ENCODE measurements around the gene FOXO4.

The FOXO4 gene

DNA sequence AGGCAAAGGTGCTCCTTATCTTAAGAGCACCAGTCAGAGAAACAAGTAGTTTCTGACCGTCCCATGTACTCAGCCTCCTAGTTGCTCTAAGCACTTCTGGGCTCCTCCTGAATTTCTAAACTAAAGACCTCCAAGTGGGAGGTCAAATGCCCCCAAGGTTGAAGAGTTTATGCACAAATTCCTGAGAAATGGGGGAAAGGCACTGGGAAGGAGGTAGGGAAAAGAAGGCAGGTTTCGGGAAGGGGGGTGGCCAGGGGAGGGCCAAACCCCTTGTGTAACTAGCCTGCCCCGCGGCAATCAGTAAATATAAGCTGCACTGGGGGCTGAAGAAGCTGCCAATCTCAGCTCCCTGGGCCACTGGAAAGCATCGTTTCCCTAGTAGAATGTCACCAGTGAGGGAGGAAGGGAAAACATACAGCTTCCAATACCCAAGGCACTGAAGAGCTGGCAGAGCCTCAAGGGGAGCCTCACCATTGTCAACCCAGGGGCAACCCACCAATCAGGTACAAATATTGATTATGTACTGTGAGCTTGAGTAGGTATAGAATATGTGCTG lies 3.4 kb downstream of the FOXO4 start:
- no peak overlapping the region for H3K4me3 ChIP-seq (ENCODE audit: low read depth, low read length)
- TF ChIP-seq, protein P1, sequence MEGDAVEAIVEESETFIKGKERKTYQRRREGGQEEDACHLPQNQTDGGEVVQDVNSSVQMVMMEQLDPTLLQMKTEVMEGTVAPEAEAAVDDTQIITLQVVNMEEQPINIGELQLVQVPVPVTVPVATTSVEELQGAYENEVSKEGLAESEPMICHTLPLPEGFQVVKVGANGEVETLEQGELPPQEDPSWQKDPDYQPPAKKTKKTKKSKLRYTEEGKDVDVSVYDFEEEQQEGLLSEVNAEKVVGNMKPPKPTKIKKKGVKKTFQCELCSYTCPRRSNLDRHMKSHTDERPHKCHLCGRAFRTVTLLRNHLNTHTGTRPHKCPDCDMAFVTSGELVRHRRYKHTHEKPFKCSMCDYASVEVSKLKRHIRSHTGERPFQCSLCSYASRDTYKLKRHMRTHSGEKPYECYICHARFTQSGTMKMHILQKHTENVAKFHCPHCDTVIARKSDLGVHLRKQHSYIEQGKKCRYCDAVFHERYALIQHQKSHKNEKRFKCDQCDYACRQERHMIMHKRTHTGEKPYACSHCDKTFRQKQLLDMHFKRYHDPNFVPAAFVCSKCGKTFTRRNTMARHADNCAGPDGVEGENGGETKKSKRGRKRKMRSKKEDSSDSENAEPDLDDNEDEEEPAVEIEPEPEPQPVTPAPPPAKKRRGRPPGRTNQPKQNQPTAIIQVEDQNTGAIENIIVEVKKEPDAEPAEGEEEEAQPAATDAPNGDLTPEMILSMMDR (conservative IDR thresholded peaks at IDR 0.05; ENCODE audit: low read depth, low read length), result no peak
- no peak for DNase-seq (ENCODE audit: low read depth)

DNA sequence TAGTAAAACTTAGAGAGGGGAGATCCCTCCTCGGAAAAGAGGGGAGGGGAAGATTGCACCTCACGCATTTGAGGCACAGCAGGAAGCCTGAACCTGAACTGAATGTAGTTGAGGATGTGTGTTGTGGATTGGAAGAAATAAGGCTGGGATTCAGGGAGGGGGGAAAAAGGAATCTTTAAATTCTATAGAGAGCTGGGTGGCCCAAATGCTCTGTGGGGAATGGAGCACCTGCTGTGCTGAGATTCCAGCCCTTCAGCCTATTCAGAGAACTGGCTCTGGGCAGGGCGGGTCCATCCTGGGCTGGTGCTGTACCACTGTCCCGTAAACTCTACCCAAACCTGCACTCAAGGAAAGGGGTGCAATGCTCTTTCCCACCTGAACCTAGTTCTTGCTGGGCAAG lies 4.1 kb downstream of the FOXO4 start:
- DNase-seq (ENCODE audit: low read depth), result no peak
- no peak overlapping the region for H3K4me3 ChIP-seq (ENCODE audit: low read depth, low read length)
- TF ChIP-seq, protein P1 (conservative IDR thresholded peaks at IDR 0.05; ENCODE audit: low read depth, low read length), result no peak

DNA sequence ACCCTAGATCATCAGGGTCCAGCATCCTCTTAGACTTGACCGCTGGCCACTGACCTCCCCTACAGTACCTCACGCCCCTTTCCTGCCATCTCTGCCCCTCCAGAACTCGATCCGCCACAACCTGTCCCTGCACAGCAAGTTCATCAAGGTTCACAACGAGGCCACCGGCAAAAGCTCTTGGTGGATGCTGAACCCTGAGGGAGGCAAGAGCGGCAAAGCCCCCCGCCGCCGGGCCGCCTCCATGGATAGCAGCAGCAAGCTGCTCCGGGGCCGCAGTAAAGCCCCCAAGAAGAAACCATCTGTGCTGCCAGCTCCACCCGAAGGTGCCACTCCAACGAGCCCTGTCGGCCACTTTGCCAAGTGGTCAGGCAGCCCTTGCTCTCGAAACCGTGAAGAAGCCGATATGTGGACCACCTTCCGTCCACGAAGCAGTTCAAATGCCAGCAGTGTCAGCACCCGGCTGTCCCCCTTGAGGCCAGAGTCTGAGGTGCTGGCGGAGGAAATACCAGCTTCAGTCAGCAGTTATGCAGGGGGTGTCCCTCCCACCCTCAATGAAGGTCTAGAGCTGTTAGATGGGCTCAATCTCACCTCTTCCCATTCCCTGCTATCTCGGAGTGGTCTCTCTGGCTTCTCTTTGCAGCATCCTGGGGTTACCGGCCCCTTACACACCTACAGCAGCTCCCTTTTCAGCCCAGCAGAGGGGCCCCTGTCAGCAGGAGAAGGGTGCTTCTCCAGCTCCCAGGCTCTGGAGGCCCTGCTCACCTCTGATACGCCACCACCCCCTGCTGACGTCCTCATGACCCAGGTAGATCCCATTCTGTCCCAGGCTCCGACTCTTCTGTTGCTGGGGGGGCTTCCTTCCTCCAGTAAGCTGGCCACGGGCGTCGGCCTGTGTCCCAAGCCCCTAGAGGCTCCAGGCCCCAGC lies 5.2 kb downstream of the FOXO4 start:
- DNase-seq (ENCODE audit: low read depth), result no peak
- H3K4me3 ChIP-seq (ENCODE audit: low read depth, low read length), result no peak overlapping the region
- TF ChIP-seq, protein P1 (conservative IDR thresholded peaks at IDR 0.05; ENCODE audit: low read depth, low read length), result no peak

DNA sequence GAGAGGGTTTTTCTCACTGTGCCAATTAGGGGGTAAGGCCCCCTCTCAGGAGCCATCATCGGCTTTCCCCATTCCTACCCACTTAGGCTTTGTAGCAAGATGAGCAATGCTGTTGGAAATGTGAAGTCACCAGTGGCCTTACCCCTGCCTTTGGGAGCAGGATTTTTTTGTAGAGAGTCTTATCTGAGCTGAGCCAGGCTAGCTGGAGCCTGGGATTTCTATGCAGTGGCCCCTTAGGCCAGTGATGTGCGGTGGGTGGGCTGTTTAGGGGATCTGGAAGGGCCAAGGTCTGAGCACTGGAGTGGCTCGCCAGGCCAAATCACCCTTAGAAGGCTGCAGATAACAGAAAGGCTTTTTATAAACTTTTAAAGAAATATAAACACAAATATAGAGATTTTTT lies 6.6 kb downstream of the FOXO4 start:
- no peak overlapping the region for H3K4me3 ChIP-seq (ENCODE audit: low read depth, low read length)
- TF ChIP-seq, protein P1 (conservative IDR thresholded peaks at IDR 0.05; ENCODE audit: low read depth, low read length), result no peak

DNA sequence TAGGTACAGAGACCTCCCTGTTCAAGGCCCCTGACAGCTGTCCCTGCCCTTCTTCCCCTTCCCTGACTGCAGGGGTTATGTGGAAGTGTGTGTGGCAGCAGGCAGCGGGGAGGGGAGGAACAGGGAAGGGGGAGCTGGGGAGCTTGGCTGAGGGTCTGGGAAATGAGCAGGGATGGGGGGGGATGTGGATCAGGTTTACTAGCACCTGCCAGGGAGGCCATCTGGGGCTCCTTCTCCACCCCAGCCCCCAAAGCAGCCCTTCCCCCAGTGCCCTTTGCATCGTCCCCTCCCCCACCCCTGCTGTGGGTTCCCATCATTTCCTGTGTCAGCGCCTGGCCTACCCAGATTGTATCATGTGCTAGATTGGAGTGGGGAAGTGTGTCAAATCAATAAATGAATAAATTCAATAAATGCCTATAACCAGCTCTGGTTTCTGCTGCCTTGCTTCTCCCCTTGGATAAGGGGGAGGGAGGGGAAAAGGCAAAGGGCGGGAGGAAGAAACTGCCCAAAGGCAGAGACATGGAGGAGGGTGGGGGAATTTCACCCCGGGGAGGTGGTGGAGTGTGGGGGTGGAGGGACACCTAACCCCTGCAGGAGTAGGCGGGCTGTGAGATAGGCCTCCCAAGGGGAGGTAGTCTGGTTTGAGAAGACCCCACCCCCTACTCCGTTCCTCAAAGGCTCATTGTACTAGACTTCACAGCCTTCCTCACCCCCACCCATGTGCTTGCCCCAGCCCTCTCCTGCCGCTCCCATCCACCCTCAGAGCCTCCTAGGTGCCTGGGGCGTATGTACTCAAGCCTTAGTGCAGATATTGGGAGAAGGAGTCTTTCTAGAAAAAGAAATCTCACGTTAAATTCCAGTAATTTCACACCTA lies 7.7 kb downstream of the FOXO4 start:
- no peak for DNase-seq (ENCODE audit: low read depth)
- no peak overlapping the region for H3K4me3 ChIP-seq (ENCODE audit: low read depth, low read length)
- TF ChIP-seq, protein P1 (conservative IDR thresholded peaks at IDR 0.05; ENCODE audit: low read depth, low read length), result no peak

More for the DNA sequence above, 6.6 kb downstream of the FOXO4 start:
- no peak for DNase-seq (ENCODE audit: low read depth)

DNA sequence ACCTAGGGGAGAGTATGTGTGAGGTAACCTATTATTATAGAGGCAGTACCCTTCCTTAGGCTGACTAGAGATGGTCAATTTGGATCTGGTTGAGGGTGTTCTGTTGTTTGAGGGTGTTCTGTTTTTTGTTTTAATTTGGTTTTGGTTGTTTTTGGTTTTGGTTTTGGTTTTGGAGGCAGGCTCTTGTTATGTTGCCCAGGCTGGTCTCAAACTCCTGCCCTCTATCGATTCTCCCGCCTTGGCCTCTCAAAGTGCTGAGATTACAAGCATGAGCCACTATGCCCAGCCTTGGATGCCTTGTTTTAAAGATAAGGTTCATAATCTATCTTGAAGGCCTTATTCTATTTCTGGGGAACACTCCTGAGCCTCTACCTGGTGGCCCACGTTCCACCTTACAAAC lies 10.0 kb downstream of the FOXO4 start:
- no peak overlapping the region for H3K4me3 ChIP-seq (ENCODE audit: low read depth, low read length)
- TF ChIP-seq, protein P1 (conservative IDR thresholded peaks at IDR 0.05; ENCODE audit: low read depth, low read length), result no peak
- DNase-seq (ENCODE audit: low read depth), result no peak
